ENCODE data around the gene SLK.

Gene SLK

DNA sequence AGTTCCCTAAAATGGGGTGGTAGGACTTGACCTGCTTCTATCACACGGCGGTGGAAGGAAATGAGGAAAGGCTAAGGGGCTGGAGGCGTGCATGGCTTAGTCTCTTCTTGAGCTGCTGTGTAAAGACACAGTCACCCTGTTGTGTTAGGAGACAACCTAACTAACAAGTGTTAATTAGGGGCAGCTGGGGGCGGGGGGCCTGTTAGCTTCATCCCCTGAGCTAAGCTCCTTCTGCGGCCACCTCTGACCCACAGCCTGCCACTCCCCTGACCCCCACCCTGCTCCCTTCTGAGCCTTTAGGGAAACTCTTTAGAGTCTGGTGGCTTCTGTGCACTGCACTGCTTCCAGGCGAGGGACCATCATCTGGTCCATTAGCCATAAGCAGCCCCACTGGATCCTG, 90.8 kb downstream of the SLK start:
- DNase-seq, result no peak

DNA sequence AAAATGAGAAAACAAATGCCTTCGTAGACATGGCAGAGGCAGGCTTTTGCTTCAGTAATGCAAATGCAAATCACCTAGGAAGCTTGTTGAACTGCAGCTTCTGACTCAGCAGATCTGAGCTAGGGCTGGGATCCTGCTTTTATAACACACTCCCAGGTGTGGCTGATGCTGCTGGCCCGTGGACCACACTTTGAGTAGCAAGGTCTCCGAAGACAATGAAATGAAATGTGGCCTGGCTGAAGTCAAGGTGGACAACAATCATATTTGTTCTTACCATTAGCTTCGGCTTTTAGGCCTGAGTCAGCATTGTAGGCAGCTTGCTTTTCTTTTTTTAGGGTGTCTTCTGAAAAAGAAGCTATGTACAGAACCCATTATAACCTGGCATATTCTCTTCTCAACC, 92.4 kb downstream of the SLK start:
- DNase-seq, result peak; percentile 20 to 76

DNA sequence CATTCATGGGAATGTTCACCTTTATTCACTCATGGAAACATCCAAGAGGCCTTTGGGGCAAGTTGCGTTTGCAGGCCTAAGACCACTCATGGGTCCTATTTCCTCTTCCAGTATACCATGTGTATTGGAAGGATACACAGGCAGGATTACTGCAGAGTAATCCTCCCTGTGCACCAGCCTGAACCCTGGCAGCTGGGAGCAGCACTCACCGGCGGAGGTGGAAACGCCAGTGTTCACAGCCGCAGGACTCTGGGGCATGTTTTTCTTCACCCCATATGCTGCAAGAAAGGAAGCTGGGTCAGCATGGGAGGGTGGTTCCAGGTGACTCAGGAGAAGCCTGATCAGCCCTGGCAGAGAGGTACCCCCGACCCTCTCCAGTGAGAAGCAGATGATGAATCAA, 94.3 kb downstream of the SLK start:
- no peak for DNase-seq

DNA sequence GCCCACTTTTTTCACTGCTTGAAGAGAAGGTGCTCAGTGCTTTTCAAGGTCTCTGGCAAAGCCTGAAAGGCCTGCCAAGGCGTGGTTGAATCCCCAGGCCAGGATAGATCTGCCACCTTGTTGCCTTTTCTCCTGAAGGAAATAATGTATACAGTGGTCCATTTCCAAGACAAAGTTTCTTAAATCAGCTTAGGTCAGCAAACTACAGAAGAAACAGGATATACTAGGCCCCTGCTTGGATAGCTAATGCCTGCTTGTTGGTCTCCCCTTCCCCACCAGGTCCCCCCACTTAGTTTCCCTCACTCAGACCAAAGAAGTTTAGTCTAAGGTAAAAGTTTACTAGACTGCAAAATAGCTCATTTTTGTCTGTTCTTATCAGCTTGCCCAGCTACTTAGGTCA, 98.8 kb downstream of the SLK start:
- DNase-seq, result no peak

DNA sequence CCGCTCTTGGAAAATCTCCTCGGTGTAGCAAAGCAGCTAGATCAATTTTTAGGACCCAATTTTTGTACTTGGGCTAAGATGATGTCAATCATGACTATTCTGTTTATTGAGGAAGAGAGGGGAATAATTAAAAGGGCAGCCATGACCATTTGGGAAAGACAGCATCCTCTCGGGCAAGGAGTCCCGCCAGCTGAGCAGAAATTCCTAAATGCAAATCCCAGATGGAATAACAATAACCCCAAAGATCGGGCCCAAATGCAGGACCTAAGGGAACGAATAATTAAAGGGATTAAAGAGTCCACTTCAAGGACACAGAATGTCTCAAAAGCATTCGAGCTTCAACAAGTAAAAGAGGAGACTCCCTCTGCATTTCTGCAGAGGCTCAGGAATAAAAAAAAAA, 100.0 kb downstream of the SLK start:
- DNase-seq, result no peak

DNA sequence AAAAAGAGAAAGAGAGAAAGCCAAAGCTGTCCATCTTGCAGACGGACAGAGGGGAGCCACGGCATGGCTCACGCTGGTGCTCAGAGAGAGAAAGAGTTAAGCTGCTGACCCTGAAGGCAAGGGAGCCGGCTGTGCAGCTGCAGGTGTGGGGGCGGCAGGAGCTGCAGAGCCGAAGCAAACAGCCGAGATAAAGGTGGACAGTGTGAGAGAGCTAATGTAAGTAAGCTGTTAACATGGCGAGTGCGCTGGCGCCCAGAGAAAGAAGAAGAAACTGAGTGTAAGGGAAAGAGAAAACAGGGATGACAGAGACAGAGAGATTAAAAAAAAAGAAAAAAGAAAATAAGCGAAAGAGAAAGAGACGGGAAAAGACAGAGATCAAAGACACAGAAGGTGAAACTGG, 100.6 kb downstream of the SLK start:
- DNase-seq, result no peak

DNA sequence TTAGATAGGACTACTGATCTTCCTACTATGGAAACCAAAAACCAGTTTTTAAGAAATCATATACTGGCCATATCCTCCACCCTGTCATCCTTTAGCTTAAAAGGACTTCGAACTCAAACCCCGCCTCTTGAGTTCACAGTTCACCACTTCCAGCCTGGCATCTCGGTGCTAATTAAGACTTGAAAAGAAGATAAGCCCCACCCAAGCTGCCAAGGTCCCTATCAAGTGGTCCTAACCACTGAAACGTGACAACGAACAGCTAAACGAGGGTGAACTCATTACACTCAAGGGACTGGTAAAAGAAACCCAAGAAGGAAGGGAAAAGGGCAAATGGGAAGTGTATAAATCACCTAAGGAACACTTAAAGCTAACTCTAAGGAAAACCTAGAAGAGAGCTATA, 102.7 kb downstream of the SLK start:
- DNase-seq, result no peak

DNA sequence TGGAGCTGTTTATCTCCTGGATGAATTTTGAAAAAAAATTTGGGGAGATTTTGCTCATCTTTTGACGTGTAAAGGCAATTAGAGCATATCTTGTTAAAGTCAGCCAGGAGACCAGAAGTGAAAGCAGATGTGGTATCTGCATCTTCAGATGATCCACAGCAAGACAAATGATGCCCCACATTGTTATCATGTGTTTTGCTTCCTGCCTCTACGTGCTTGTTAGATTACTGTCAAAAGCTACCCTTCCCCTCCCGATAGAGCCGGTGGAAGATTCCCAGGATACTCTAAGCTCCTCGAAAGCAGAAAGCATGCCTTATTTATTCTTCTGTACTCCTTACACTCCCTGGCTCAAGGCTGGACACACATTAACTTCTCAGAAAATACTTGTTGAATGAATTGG, 105.8 kb downstream of the SLK start:
- no peak for DNase-seq

DNA sequence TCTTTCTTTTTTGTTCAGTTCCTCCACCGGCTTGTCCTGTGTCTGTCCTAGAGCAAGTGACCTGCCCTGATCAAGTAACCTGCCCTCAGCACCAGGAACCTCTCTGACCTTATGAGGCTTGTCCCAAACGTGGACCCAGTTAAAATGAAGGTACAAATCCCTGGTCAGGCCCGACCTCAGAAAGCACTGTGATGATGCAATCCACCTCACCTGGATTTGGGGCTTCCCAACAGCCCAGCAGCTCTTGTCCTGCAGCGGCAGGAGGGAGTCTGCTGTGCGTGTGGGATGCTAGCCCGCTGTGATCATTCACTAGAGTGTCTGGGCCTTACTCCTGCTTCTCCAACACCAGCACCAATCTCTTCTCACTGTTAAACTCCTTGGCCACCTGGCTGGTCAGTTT, 107.6 kb downstream of the SLK start:
- no peak for DNase-seq

DNA sequence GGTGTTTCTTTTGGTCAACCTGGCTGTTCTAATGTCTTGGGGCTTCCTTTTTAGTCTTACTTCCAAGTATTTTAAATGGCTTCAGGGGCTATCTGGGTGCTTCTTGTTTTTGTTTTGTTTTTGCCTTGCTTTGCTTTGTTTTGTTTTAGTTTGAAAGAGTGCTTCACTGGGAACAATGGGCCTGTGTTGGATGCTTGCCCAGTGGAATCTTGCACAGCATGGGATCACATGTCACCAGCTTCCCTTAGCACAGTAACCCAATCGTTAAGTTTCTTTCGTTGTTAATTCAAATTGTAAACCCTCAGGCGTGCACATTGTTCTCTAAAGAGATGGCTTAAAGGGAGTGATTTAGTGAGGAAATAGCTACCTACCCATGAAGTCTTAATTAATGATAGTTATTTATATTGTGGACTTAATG, 109.8 kb downstream of the SLK start:
- peak; percentile 3 to 38 for DNase-seq

DNA sequence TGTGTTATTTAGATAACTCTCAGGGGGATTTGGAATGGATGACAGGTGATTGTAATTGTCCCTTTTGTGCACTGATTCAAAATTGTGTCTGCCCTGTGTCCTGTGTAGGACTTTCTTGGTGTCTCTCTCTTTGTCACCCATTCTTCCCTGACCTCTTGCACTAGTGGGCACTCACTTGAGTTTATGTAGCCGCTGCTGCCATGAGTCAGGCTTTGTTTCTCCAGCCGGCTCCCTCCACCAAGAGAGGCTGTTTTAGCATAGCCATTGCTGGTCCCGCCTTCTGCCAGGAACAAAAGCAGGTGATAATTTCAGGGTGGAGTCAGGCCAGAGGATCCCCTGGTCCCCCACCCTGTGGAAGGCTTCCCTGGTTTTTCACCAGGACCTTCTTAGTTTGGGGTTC, 110.3 kb downstream of the SLK start:
- DNase-seq, result no peak

DNA sequence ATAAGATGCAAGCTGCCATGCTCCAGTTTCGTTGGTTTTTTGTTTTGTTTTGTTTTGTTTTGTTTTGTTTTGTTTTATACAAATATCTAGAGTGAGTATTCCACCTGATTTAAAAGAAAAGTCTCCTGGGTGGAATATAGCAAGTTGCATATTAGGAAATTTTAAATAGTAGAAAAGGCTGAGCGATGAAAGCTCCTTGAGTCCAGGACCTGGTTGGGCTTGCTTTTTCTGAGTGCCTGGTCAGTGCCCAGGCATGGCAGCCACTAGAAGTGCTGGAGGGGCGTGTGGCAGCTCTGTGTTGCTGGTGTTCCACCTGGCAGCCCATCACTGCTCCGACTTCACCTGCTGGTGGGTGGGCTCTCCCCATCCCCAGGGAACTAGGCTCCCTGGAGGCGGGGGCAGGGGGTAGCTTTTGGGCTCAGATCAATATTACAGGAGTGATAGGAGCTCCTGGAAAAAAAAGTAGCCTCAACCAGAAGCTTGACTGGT, 110.8 kb downstream of the SLK start:
- no peak for DNase-seq
